SU-DHL-6 (cell line): Measurements from ENCODE around the gene MT1E.
A peak's percentile ranks its signal among the peaks of the same experiment; 100 is the strongest.

Source experiments
- H2AFZ ChIP-seq: fragments of 200-600 bp; sonication (generic); 2 replicates; pipeline ENCODE4 v1.6.1; 2014; ENCODE audit warnings: low read depth, mild to moderate bottlenecking, moderate library complexity, mixed read lengths, antibody characterized with exemption, low read length; ENCODE audit not compliant: severe bottlenecking
- H3F3A ChIP-seq: fragments of 200-600 bp; shearing (Covaris generic); 2 replicates; pipeline ENCODE4 v1.6.0; 2016; ENCODE audit warnings: antibody characterized with exemption, mild to moderate bottlenecking; ENCODE audit not compliant: insufficient read depth
- H3K27ac ChIP-seq: fragments of 200-600 bp; sonication (generic); 2 replicates; pipeline ENCODE4 v1.5.1; 2016; ENCODE audit warnings: low read depth, mild to moderate bottlenecking, low read length, moderate library complexity, mixed read lengths
- H3K27me3 ChIP-seq: fragments of 200-600 bp; sonication (generic), shearing (Covaris generic); 2 replicates; pipeline ENCODE4 v1.6.0; 2014; ENCODE audit warnings: mild to moderate bottlenecking, low read length
- H3K36me3 ChIP-seq: fragments of 200-600 bp; sonication (generic); 2 replicates; pipeline ENCODE4 v1.6.1; 2014; ENCODE audit warnings: mild to moderate bottlenecking, low read length, mixed read lengths
- H3K4me2 ChIP-seq: fragments of 300-600, 200-600 bp; shearing (Covaris generic), sonication (generic); 2 replicates; pipeline ENCODE4 v1.6.0; 2014; ENCODE audit warnings: low read length, low read depth, mild to moderate bottlenecking; ENCODE audit not compliant: poor library complexity, severe bottlenecking
- H3K4me3 ChIP-seq: fragments of 200-600 bp; sonication (generic); 2 replicates; pipeline ENCODE4 v1.5.1; 2014; ENCODE audit warnings: antibody characterized with exemption, low read length, mild to moderate bottlenecking, mixed read lengths; ENCODE audit not compliant: insufficient read depth, poor library complexity, severe bottlenecking
- H3K79me2 ChIP-seq: fragments of 200-600 bp; sonication (generic); 2 replicates; pipeline ENCODE4 v1.6.1; 2014; ENCODE audit warnings: mild to moderate bottlenecking, low read length, moderate library complexity; ENCODE audit not compliant: insufficient read depth
- H3K9ac ChIP-seq: fragments of 200-600 bp; sonication (generic); 2 replicates; pipeline ENCODE4 v1.7.0; 2014; ENCODE audit warnings: mild to moderate bottlenecking, low read length
- H3K9me2 ChIP-seq: fragments of 200-600 bp; sonication (generic); replicated peaks from 2 replicates; pipeline ENCODE4 v1.6.1; 2014; ENCODE audit warnings: low read length; ENCODE audit not compliant: insufficient read depth
- H3K9me3 ChIP-seq: fragments of 200-600 bp; sonication (generic); 2 replicates; pipeline ENCODE4 v1.6.1; 2014; ENCODE audit warnings: low read length, mixed read lengths; ENCODE audit not compliant: insufficient read depth
- H4K20me1 ChIP-seq: fragments of 200-600 bp; sonication (generic); 2 replicates; pipeline ENCODE4 v1.6.1; 2014; ENCODE audit warnings: low read depth, mild to moderate bottlenecking, antibody characterized with exemption, low read length, moderate library complexity, mixed read lengths
- CTCF ChIP-seq: fragments of 200-600 bp; sonication (generic); IDR thresholded peaks from one replicate; pipeline ENCODE4 v1.5.1; 2017; ENCODE audit warnings: antibody characterized with exemption, mild to moderate bottlenecking, low read length, moderate library complexity; ENCODE audit not compliant: insufficient read depth, poor library complexity, severe bottlenecking
- EZH2phosphoT487 ChIP-seq: fragments of 200-600 bp; sonication (generic), shearing (Covaris generic); conservative IDR thresholded peaks from 2 replicates; pipeline ENCODE4 v1.6.1; 2018; ENCODE audit warnings: mild to moderate bottlenecking, antibody characterized with exemption, low read length, moderate library complexity, mixed read lengths

The MT1E gene

GRCh38 chr16:56593573-56594291, 31.8 kb upstream of the MT1E start:
- Histone ChIP-seq H3K79me2 (no peaks in the 10 kb centered on the region), H3K9me3 (no peaks in the 10 kb centered on the region), H3K9me2 (no peaks in the 10 kb centered on the region), H3F3A (no peaks in the 10 kb centered on the region), H3K9ac (no peak overlapping the region), H3K4me2 (no peak overlapping the region), H2AFZ (no peak overlapping the region), H3K27ac (no peak overlapping the region), H3K27me3 (0 out of 2 replicates have a peak, but pooled peaks cover 3% of the 10 kb centered on the region), H3K4me3 (no peak overlapping the region), H4K20me1 (no peaks in the 10 kb centered on the region), H3K36me3 (no peaks in the 10 kb centered on the region)
- TF ChIP-seq EZH2phosphoT487: no peak
- no peak for TF ChIP-seq CTCF

- no peak overlapping the region for H3K4me3 ChIP-seq
- H3K4me2 ChIP-seq: no peak overlapping the region
- no peak for TF ChIP-seq EZH2phosphoT487
- TF ChIP-seq CTCF: no peak
- no peak overlapping the region for H3K27ac ChIP-seq
- no peak overlapping the region for H3K9ac ChIP-seq
- no peaks in the 10 kb centered on the region for H3K9me2 ChIP-seq
- H2AFZ ChIP-seq: no peak overlapping the region
- 0 out of 2 replicates have a peak, but pooled peaks cover 3% of the 10 kb centered on the region for H3K27me3 ChIP-seq
- no peaks in the 10 kb centered on the region for H4K20me1 ChIP-seq
- no peaks in the 10 kb centered on the region for H3K79me2 ChIP-seq
- H3K9me3 ChIP-seq: no peaks in the 10 kb centered on the region
- H3K36me3 ChIP-seq: no peaks in the 10 kb centered on the region
- no peaks in the 10 kb centered on the region for H3F3A ChIP-seq
Measured at GRCh38 chr16:56594292-56594619, 31.3 kb upstream of the MT1E start.

- H3K79me2 ChIP-seq: no peaks in the 10 kb centered on the region
- H3K9me3 ChIP-seq: no peaks in the 10 kb centered on the region
- H3K36me3 ChIP-seq: no peaks in the 10 kb centered on the region
- no peak overlapping the region for H2AFZ ChIP-seq
- H3K27ac ChIP-seq: no peak overlapping the region
- H3F3A ChIP-seq: no peaks in the 10 kb centered on the region
- H3K4me2 ChIP-seq: no peak overlapping the region
- H3K9me2 ChIP-seq: no peaks in the 10 kb centered on the region
- H4K20me1 ChIP-seq: no peaks in the 10 kb centered on the region
- H3K27me3 ChIP-seq: no peaks in the 10 kb centered on the region
- TF ChIP-seq CTCF (peak; percentile 69), EZH2phosphoT487 (no peak)
- no peak overlapping the region for H3K4me3 ChIP-seq
- H3K9ac ChIP-seq: no peak overlapping the region
Measured at GRCh38 chr16:56600398-56600999, 25.1 kb upstream of the MT1E start.
